Colon (tissue), 2 donors: Measurements from ENCODE around the gene TEX261.
A peak's percentile ranks its signal among the peaks of the same experiment; 100 is the strongest.

ENCODE experiments used
- FAIRE-seq: peaks from 2 replicates; lab custom pipeline; 2012; peaks lifted over from hg19 to GRCh38; lab: Jason Lieb, UNC
- donor health status: control.
- donor health status: control.

Gene TEX261

DNA sequence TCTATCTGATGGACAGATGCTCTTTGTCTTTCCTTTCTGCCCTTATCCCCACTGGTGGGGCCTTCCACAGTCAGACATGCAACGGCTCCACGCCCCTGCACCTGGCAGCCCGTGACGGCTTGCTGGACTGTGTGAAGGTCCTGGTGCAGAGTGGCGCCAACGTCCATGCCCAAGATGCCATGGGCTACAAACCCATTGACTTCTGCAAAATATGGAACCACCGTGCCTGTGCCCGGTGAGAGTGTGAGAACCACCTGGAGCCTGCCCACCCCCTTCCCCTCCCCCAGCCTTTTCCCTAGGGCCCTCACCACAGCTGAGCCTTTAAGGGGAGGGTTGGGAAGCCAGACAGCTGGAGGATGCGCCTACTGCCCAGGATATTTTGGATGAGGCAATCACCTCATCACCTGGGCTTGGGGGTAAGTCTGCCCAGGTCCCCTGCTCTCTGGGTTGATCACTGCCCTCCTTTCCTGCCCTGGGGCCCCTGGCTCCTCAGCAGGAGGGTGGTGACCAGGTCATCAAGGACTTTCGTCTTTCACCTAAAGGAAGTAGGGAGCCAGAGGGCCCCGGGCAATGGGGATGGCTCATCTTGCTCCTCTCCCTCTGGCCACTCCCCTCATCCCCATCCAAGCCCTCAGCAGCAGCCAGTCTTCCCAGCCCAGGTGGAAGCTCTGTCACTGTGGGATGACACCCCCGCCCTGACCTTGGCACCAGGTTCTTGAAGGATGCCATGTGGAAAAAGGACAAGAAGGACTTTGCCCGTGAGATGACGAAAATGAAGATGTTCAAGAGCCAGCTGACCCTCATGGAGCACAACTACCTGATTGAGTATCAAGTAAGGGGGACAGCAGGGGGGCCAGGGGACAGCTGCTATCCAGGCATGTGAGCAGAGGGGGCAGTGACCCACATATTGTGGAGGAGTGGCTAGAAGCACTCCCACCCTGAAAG, 12.5 kb downstream of the TEX261 start:
- FAIRE-seq: no peak

DNA sequence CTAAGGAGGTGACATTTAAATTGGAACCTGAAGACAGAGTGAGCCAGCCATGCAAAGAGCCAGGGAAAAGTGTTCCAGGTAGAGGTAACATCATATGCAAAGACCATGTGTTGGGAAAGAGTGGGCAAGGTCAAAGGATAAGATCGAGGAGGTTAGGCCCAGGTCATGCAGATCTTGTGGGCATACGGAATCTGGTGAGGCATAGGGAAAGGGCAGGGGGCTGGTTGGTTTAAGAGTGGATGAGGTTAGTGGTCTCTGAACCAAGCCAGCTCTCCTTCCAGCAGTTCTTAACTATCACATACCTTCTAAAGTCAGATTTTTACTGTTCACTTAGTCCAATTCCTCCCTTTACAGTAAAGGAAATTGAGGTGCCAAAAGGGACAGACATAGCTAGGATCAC, 13.3 kb downstream of the TEX261 start:
- no peak for FAIRE-seq

DNA sequence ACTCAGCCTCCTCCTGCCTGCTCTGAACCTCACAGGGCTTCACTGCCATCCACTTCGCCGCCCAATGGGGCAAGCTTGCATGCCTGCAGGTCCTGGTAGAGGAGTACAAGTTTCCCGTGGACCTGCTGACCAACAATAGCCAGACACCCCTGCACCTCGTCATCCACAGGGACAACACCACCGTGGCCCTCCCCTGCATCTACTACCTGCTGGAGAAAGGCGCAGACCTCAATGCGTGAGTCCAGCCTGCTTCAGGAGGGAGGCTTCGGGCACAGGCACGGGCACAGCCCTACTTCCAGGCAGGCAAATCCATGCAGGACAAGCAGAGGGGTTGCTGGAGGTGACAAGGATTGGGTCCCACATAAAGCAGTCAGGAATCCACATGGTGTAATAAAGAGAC, 15.0 kb downstream of the TEX261 start:
- no peak for FAIRE-seq

DNA sequence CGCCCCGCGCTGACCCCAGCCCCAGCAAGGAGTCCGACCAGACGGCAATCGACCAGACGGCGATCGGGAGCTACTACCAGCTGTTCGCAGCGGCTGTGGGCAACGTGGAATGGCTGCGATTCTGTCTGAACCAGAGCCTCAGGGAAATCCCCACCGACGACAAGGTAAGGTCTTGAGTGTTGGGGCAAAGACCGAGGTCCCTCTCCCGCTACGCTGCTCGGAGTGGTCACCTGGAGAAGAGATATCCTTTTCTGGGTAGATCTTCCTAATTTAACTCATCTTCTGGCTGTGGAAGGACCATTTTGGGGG, 15.5 kb downstream of the TEX261 start:
- FAIRE-seq: no peak

DNA sequence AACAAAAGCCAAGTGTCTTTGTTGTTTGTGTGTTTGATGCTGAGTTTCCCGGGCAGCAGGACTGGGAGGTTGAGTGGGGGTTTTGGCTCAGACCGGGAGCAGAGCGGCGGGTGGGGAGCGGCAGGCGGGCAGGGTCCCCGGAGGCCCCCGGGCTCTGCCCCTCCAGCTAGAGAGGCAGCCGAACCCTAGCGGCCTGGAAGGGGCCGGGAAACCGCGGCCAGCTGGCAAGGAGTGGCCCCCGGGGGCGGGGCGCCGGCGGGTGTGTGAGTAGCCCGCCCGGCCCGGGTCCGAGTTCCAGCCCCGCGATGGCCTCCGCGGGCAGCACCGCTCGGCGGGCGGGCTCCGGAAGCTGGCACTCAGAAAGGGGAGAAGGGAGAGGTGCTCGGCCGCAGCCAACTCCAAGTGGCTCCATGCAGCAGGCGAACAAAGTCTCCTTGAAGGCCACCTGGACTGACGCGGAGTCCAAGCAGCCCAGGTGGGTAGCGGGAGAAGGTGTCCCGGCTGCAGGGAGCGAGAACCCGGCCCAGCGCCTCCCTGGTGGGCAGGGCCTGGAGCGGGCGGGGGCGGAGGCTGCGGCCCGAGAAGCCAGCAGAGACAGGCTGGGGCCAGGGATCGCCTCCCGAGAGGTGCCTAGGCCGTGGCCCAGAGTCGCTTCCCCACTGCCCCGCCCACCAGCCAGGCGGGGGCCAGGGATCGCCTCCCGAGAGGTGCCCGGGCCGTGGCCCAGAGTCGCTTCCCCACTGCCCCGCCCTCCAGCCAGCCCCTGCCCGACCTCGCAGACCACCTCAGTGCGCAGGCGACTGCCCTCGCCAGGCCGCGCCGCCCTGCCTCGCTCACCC, 16.1 kb downstream of the TEX261 start, which contains the start of gene ANKRD53:
Gene ANKRD53, plus strand, starts transcription at position 290 of the 839 bp plus-strand sequence. Its CDS starts 16 bp downstream, at position 306.
- no peak for FAIRE-seq

DNA sequence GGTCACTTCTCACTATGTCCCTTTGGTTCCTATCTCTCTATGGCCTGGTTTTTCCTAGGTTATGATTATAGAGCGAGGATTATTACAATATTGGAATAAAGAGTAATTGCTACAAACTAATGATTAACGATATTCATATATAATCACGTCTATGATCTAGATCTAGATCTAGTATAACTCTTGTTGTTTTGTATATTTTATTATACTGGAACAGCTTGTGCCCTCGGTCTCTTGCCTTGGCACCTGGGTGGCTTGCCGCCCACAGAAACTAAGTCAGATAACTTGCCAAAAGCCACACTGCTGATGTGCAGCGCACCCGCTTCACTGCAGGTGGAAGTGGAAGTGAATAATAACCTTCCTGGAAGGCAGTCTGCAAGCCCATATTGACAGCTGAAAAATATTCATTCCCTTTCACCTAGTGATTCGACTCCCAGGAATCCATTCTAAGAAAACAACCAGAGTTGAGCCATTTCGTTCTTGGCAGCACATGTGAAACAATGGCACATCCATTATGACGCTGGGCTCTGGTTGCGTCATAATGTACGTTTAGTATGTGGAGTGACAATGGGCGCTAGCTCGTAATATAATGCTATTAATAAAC, 17.0 kb downstream of the TEX261 start:
- peak; percentile 36 for FAIRE-seq

DNA sequence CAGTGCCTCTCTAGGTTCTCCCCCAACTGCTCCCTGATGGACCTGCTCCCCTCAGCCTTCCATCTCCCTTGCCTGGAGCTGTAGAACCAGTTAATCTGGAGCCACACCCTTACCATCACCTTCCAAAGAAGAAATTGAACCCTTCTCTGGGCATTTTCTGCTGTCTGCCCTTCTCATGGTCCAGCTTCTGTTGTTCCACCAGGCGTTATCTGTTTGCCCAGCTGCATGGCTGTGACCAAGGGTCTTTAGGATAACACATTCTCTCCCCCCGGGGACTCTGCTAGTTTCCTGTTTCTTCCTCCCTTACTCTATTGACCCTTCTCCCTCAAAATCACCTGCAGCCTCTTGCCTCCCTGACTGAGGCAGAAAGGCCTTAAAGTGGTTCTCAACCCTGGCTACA, 19.4 kb downstream of the TEX261 start:
- FAIRE-seq: no peak

DNA sequence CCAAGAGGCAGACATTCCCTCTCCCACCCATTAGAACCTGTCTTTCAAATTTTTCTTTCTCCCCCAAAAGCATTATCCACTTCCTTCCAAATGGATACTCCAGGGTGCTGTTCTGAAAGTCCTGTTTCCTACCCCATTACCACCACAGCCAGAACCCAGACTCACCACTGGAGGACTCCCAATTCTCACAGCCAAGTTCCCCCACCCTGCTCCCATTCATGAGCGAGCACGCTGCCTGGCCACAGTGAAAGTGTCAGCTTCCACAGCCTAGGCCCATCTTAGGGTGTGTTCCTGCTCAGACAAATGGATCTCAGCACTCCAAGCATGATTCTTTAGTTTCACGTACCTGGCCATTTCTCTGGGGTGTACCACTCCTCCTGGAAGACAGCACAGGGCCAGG, 20.1 kb downstream of the TEX261 start:
- FAIRE-seq: no peak

DNA sequence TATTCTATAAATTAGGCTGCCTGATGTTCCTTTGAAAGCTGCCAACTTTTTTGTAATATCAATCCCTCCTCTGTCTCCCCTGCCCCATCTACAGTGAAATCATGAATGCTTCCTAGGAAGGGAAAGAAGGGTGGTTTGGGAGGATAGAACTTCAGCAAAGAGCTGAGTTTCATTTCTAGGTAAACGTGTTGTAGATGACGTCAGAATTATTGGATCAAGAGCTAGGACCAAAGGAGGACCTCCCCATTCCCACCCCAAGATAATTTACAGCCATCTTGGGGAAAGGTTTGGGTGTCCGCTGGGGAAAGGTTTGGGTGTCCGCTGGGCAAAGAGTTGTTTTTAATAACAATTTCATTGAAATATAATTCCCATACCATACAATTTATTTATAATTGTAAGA, 27.5 kb downstream of the TEX261 start:
- FAIRE-seq: no peak

DNA sequence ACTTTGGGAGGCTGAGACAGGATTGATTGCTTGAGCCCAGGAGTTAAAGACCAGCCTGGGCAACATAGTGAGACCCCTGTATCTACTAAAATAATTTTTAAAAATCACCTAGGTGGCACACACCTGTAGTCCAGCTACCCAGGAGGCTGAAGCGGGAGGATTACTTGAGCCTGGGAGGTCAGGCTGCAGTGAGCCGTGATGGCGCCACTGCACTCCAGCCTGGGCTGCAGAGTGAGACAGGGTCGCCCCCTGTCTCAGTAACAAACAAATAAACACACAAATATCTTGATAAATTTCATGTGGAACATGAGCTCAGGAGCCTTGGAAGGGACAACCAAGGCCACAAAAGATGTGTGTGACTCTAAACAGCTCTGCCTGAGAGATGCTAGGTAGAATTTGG, 28.0 kb downstream of the TEX261 start:
- no peak for FAIRE-seq

DNA sequence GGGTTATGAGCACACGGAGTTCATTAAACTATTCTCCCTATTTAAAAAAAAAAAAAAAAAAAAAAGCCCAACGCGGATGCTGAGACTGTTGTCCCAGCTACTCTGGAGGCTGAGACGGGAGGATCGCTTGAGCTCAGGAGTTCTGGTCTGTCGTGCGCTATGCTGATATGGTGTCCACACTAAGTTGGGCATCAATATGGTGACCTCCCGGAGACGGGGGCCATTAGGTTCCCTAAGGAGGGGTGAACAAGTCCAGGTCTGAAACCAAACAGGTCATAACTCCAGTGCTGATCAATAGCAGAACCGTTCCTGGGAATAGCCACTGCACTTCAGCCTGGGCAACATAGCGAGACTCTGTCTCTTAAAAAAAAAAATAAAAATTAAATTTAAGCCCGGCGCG, 29.2 kb downstream of the TEX261 start:
- no peak for FAIRE-seq

DNA sequence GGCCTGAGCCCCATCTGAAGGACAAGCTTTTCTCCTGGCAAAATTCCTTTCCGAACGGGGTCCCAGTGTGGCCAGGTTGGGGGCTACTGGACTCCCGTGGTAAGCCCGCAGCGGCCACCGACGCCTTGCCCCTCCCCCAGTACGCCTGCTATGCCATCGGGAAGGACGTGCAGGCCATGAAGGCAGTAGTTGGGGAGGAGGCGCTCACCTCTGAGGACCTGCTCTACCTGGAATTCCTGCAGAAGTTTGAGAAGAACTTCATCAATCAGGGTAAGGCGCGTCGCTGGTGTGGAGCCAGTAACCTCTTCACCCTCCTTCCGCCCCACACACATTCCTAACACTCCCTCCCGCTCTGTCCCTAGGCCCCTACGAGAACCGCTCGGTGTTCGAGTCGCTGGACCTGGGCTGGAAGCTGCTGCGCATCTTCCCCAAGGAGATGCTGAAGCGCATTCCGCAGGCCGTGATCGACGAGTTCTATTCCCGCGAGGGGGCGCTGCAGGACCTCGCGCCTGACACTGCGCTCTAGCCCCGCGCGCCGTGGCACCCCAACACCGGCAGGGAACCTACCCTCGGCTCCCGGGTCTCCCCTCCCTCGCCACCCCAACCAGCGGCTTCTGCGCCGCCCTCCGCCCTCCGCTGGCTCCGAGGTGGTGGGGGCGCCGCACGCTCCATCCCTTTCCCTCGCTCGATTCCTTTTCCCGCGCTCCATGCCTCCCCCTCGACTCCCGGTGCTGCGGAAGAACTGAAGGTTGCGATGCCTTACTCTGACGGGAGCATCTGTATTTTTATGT, 29.9 kb downstream of the TEX261 start:
- FAIRE-seq: no peak

DNA sequence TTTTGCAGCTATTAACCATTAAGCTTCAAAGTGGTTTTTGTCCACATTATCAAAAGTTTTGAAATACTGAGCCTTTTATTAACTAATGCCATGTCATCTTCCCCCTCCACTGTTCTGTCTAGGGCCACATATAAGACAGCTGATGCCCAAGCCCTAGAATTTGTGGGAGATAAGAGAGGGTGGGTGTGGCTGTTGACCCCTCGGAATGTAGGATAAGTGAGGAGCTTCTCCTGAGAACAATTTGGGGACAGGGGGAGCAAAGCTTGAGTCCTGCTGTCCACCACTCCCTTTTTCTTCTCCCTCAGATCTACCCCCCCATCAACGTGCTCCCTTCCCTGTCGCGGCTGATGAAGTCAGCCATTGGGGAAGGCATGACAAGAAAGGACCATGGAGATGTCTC, 30.5 kb downstream of the TEX261 start:
- no peak for FAIRE-seq

DNA sequence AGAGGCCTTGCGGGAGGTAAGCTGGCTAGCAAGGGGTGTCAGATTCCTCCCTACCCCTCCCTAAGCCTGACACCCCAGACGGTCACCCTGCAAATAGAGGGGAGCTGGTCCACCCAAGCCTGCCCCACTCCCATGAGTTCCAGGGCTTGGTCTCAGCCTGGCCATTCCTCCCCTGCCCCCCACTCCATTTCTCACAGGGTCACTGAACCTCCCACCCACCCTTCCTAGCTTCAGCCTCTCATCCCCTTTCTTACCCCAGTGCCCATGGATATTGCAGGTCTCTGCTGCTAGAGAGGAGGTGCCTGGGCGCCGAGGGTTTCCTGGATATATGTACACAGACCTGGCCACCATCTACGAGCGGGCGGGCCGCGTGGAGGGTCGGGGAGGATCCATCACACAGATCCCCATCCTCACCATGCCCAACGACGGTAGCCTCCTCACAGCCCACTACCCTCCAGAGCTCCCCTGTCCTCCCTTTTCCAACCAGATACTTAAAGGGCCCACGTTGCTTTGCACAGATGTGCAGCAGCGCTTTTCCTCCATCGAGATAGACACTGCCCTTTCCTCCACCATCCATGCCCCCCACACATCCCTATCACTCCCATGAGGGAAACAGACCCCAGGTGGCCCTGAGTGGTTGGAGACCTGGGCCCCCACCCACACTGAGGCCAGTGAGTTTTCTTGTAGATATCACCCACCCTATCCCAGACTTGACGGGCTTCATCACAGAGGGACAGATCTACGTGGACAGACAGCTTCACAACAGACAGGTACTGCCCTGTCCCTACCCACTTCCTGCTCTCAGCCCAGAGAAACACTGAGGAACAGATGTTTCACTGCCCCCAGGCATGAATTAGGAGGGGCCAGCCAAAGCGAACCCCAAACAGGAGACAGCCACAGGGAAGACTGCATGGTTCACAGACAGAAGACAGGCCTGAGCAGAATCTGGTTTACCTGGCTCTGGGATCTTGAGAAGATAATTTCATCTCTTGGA, 31.5 kb downstream of the TEX261 start:
- FAIRE-seq: no peak

DNA sequence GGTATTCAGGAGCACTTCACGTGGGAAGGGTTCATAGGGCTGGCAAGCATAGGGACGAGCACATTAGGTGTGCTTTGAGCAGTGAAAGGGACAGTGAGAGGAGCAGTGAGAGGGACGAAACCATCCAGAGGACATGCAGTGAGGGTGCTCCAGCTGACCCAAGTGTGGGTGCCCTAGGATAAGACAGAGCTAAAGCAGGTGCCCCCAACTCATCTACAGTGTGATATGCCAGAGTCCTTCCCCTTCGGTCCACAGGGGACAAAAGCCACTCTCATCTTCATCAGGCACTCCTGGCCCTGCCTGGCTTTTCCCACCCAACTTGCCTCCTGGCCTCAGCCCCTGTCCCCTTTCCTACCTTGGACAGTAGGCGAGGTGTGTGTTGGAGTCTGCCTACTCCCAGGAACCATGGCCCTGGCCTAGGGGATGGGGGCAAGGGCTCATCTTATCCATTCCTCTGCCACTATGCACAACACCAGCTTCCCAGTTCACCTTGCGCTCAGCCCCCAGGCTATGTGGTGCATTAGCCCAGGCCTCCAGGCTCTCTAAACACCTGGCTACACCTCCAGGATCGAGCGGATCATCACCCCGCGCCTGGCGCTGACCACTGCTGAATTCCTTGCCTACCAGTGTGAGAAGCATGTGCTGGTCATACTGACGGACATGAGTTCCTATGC, 32.3 kb downstream of the TEX261 start:
- no peak for FAIRE-seq

DNA sequence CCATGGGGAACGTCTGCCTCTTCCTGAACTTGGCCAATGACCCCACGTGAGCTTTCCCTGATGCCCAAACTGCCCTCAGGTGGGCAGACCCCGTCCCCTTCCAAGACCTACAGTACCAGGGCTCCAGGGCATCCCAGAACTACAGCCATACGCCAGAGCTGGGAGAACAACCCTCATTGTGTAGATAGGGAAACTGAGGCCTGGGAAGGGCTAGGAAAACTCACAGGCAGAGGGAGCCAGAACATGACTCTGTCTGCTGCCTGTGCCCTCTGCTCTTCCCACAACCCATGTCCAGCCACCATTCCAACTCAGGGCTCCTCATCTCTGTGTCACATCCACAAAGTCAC, 33.1 kb downstream of the TEX261 start:
- FAIRE-seq: no peak

DNA sequence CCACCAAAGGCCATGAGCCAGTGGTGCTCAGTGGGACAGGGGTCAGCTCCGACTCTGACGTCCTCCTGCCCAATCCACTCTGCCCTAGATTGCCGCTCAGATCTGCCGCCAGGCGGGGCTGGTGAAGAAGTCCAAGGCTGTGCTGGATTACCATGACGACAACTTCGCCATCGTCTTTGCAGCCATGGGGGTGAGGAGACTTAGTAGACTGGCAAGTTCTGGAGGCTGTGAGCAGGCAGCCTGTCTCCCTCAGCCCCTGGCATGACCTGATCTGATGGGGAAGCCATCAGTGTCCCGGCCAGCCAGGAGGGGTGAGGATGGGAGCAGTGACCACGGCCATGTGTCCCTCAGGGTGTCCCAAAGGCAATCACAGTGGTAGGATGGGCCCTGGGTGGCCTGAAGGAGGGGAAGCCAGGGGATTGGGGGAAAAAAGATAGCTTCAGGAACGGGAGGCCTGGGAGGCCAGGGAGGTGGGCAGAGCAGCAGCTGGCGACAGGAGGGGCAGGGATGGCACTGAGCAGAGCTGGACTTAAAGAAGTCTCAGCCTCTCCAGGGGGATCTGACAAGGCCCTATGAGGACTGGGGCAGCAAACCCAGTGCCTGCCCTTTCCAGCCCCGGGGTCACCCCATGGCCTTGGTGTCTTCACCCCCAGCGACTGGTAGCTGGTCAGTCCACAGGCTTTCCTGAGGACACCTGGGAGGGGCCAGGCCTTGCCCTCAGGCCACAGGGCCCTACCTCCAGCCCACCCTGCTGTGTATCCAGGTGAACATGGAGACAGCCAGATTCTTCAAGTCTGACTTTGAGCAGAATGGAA, 33.6 kb downstream of the TEX261 start:
- no peak for FAIRE-seq

DNA sequence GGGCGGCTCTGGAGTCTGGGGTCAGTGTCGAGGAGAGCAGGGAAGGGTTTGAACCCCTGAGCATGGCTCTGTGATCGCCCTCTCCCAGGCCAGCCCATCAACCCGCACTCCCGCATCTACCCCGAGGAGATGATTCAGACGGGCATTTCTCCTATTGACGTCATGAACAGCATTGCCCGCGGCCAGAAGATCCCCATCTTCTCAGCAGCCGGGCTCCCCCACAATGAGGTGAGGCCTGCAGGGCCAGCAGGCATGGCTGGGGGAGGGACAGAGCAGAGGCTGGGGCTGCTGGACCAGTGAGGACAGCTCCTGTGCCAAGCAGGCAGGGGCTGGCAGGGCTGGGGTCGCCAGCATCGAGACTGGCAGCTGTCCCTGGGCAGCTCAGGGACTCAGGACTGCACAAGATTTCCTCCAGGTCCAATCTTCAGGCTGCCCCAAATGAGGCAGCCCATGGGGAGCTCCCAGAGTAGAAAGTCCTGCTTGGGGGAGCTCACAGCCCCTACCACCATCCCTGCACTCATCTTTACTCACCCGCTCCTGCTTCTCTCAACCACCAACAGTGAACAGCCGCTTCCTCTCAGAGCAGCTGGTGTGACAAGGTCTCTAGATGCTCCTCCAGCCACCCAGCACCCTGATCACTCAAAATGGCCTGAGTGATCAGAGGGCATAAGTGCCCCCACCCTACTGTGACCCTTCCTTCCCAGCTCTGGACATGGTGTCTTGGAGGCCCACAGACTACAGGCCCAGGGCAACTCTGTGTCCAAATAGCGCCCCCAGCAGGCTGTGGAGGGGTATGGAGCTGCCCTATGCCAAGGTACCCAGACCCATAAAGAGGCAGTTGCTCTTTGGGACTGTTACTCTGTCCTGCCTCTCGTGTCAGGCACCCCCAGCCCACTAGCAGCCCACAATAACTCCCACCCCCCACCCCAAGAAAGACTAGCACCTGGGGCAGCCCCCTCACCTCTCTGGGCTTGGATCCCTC, 34.5 kb downstream of the TEX261 start:
- FAIRE-seq: no peak
